ENCODE data around the gene NKAIN1. TPM values are rescaled to one million over a fixed set of nuclear protein-coding genes. Genes with fewer than 3 reads are reported as not detected.
A peak's percentile ranks its signal among the peaks of the same experiment; 100 is the strongest.

NKAIN1 gene
- total and polyA plus RNA-seq, 2 of the 13 experiments (the other 11 are each of a cell fraction or from before 2014, with no cell fraction given): 0.29 to 0.40 TPM

DNA sequence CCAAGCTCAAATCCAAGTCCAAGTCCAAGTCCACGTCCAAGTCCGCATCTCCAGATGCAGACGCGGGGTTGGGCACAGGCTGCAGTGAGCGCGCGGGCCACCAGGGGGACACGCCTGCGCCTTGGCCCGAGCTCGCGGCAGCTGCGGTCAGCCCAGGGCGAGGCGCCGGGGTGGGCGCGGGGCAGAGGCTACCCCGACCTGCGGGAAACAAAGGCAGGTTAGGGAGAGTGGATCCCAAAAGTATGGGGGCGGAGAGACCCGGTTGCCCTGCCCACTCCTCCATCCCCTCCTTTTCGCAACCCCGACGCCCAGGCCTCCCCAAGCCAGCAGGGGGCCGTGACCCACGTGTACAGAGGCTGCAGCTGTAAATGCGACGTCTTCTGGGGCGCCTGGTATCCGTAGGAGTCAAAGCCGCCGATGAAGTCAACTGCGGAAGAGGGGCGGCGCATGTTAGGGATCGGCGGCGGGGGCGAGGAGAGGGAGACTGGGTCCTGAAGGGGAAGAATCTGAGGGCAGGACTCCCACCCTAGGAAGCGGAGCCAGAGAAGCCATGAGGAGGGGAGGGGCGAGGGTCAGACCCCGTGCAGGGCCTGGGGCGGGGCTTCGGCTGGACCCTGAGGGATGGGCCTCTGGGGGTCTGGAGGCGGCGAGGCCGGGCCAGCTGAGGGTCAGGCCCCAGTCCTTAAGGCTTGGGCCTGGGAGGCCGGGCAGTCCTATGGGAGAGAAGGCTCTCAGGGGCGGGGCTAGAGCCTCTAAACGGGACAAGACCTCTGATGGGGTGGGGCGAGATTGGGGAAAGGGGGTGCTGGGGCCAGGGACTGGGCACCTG is 58.0 kb downstream of the NKAIN1 start (continued):
- TF ChIP-seq, protein P1, sequence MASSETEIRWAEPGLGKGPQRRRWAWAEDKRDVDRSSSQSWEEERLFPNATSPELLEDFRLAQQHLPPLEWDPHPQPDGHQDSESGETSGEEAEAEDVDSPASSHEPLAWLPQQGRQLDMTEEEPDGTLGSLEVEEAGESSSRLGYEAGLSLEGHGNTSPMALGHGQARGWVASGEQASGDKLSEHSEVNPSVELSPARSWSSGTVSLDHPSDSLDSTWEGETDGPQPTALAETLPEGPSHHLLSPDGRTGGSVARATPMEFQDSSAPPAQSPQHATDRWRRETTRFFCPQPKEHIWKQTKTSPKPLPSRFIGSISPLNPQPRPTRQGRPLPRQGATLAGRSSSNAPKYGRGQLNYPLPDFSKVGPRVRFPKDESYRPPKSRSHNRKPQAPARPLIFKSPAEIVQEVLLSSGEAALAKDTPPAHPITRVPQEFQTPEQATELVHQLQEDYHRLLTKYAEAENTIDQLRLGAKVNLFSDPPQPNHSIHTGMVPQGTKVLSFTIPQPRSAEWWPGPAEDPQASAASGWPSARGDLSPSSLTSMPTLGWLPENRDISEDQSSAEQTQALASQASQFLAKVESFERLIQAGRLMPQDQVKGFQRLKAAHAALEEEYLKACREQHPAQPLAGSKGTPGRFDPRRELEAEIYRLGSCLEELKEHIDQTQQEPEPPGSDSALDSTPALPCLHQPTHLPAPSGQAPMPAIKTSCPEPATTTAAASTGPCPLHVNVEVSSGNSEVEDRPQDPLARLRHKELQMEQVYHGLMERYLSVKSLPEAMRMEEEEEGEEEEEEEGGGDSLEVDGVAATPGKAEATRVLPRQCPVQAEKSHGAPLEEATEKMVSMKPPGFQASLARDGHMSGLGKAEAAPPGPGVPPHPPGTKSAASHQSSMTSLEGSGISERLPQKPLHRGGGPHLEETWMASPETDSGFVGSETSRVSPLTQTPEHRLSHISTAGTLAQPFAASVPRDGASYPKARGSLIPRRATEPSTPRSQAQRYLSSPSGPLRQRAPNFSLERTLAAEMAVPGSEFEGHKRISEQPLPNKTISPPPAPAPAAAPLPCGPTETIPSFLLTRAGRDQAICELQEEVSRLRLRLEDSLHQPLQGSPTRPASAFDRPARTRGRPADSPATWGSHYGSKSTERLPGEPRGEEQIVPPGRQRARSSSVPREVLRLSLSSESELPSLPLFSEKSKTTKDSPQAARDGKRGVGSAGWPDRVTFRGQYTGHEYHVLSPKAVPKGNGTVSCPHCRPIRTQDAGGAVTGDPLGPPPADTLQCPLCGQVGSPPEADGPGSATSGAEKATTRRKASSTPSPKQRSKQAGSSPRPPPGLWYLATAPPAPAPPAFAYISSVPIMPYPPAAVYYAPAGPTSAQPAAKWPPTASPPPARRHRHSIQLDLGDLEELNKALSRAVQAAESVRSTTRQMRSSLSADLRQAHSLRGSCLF (CRISPR knock-in tag; IDR thresholded peaks at IDR 0.05; ENCODE audit: borderline replicate concordance): 0 out of 2 replicates have a peak, but pooled peaks have one; percentile 30
- TF ChIP-seq ZNF792 (CRISPR knock-in tag; IDR thresholded peaks at IDR 0.05) (0 out of 2 replicates have a peak, but pooled peaks have one; percentile 27), FOXC1 (CRISPR knock-in tag; IDR thresholded peaks at IDR 0.05; ENCODE audit: borderline replicate concordance) (peak; percentile 36; the same call in 1 of the 2 replicates), THAP9 (CRISPR knock-in tag; IDR thresholded peaks at IDR 0.05; ENCODE audit: borderline replicate concordance) (peak; percentile 12; the same call in 1 of the 2 replicates), THRA (CRISPR knock-in tag; IDR thresholded peaks at IDR 0.05; ENCODE audit: borderline replicate concordance) (0 out of 2 replicates have a peak, but pooled peaks have one; percentile 48), ZNF788 (CRISPR knock-in tag; IDR thresholded peaks at IDR 0.05; ENCODE audit: borderline replicate concordance) (peak; percentile 51; the same call in 1 of the 2 replicates), CREB1 (IDR thresholded peaks at IDR 0.05) (no peak), CREB1 (CRISPR knock-in tag; IDR thresholded peaks at IDR 0.05) (no peak), ZNF296 (CRISPR knock-in tag; conservative IDR thresholded peaks at IDR 0.05) (peak; percentile 17; the same call in 1 of the 2 replicates), RAD21 (CRISPR knock-in tag; IDR thresholded peaks at IDR 0.05) (peak; percentile 77), ARNTL (CRISPR knock-in tag; IDR thresholded peaks at IDR 0.05) (0 out of 2 replicates have a peak, but pooled peaks have one; percentile 17)
- TF ChIP-seq, protein P2, sequence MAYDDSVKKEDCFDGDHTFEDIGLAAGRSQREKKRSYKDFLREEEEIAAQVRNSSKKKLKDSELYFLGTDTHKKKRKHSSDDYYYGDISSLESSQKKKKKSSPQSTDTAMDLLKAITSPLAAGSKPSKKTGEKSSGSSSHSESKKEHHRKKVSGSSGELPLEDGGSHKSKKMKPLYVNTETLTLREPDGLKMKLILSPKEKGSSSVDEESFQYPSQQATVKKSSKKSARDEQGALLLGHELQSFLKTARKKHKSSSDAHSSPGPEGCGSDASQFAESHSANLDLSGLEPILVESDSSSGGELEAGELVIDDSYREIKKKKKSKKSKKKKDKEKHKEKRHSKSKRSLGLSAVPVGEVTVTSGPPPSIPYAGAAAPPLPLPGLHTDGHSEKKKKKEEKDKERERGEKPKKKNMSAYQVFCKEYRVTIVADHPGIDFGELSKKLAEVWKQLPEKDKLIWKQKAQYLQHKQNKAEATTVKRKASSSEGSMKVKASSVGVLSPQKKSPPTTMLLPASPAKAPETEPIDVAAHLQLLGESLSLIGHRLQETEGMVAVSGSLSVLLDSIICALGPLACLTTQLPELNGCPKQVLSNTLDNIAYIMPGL (CRISPR knock-in tag; IDR thresholded peaks at IDR 0.05; ENCODE audit: borderline replicate concordance in 1 of 2, low read depth in 1 of 2): peak in 1 of 2 experiments; percentile 44; a peak in 2 of 4 replicates
- TF ChIP-seq, protein P3, sequence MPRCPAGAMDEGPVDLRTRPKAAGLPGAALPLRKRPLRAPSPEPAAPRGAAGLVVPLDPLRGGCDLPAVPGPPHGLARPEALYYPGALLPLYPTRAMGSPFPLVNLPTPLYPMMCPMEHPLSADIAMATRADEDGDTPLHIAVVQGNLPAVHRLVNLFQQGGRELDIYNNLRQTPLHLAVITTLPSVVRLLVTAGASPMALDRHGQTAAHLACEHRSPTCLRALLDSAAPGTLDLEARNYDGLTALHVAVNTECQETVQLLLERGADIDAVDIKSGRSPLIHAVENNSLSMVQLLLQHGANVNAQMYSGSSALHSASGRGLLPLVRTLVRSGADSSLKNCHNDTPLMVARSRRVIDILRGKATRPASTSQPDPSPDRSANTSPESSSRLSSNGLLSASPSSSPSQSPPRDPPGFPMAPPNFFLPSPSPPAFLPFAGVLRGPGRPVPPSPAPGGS (CRISPR knock-in tag; IDR thresholded peaks at IDR 0.05): no peak

Measured in HepG2 (cell line).